ENCODE measurements around the gene FAM131C.
"Not testable (repeated sequence)": the region's sequence is repeated elsewhere in the genome, so short reads cannot be mapped to it uniquely, and the experiment has no call there.

Gene FAM131C

DNA sequence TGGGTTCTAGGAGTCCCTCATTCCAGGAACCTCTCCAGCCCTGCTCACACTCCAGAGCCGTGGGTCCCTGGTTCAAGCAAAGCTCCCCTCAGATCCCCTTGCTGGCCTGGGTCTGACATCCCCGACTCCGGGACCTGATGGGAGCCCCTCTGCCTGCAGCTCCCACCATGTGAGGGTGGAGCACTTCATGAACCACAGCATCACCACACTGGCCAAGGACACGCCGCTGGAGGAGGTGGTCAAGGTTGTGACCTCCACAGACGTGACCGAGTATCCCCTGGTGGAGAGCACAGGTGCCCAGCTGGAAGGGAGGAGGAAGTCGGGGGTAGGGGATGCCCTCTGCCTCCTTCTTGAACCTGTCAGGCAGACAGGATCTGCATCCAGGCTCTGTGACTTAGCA is 41.9 kb downstream of the FAM131C start:
- DNase-seq, result no peak

- DNase-seq, result no peak
Observed at GRCh38 chr1:16029288-16029687, 44.2 kb downstream of the FAM131C start.

GRCh38 chr1:16029003-16029268 is 44.5 kb downstream of the FAM131C start:
- DNase-seq, result not testable (repeated sequence)

DNA sequence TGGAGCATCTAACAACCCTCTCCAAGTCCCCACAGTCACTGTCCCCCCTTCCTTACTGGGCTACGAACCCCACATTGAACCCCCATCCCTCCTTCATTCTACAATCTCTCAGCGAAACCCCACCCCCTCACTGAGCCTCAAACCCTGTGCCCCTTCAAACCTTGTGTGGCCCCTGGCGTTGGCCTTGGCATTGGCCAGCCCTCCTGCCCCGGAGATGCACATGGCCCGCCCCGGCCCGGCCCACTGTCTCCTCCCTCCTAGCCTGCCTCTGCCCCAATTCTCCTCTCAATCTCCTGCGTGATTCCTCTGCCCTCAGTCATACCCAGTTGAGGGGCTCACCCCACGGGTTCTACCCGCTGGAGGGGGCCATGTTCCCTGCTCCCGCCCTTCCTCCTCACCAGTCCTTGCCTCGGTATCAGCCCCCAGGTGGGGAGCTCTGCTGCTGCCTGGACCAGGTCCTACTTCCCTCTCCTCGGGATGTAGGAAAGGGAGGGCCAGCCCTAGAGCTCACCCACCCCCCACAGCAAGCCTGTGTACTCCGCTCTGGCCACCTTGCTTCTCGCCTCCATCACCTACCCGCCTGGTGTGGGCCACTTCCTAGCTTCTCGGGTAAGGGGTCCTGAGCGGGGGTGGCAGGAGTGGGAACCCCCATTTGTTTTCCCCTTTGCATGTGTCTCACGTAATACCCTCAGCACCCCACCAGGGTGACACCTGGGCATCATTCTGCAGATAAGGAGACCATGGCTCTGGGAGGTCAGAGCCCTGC is 45.0 kb downstream of the FAM131C start:
- DNase-seq, result no peak

- no peak for DNase-seq
Observed at GRCh38 chr1:16026723-16027484, 46.5 kb downstream of the FAM131C start.

DNA sequence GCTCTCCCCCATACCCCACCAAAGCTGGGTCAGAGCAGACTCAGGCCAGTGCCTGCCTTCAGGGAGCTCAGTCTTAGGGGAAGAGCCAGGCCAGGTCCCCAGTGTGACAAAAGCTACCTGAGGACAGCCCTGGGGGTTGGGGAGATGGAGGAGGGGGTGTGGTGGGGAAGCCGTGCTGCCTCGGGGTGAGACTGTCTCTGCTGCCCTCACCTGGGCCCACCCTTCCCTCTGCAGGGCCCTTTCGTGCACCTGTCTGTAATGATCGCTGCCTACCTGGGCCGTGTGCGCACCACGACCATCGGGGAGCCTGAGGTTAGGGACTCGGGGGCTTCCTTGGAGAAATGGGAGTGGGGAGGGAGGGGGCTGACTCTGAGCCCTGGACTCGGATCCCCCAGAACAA is 47.1 kb downstream of the FAM131C start:
- not testable (repeated sequence) for DNase-seq

- DNase-seq, result no peak
Observed at GRCh38 chr1:16023050-16023653, 50.3 kb downstream of the FAM131C start.

DNA sequence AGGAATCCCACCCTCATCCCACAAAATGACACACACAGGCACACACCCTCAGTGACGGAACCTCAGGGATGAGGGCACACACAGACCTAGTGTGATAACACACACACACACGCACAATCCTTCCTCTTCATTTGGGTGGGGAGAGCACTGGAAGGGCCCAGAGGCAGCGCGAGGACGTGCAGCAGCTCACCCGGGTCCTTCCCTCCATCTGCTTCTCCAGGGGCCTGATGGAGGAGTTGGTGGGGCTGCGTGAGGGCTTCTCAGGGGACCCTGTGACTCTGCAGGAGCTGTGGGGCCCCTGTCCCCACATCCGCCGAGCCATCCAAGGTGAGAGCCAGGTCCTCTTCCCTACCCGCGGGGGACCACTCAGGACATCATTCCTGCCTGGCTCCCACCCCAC is 51.1 kb downstream of the FAM131C start:
- no peak for DNase-seq

- DNase-seq, result no peak
Observed at GRCh38 chr1:16021681-16022080, 51.8 kb downstream of the FAM131C start, which contains the start of gene CLCNKA. CLCNKA (plus strand) TSS chr1:16022036; CDS start chr1:16022620, 584 bp downstream.

GRCh38 chr1:16020878-16021277 is 52.6 kb downstream of the FAM131C start:
- not testable (repeated sequence) for DNase-seq

DNA sequence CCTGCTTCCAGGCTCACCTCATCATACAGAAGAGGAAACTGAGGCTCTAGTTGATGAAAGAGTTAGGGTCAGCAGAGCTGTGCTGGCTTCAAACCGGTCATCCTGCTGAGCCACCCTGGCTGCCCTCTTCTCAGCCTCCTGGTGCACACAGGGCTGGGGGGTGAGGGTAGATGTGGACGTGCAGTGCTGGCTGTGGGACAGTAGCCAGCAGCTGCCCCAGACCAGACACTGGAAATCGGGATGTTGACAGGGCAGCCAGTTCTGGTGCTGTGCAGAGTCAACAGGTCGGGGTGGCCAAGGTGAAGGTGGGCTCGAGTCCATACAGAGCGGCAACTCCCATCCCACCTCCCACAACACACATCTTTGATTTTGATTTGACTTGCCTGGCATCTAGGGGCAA is 53.1 kb downstream of the FAM131C start:
- no peak for DNase-seq

DNA sequence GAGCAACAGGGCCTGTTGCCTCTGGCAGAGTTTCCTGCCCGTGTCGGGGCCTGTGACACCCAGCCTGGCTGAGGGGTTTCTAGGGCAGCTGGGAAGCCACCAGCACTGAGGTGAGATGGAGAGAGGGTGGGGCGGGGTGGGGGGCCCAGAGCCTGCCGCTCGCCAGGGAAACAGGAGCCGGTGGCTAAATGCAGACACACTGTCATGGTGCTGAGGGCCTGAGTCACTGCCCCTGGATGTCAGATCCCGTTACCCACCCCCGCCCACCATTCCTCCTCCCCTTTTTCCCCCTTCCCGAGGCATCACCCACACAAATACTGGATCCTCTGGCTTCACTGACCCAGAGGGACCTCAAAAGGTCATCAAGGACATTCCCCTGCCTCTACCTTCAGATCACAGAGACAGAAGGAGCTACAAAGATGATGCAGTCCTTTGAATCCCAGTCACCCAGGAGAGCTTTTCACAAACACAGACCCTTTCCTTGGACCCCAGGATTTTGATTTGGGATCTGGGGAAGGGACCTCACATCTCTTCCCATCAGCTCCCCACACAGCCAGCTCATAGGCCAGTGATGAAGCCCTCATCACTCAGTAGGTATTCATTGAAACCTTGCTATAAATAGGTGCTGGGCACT is 53.7 kb downstream of the FAM131C start:
- DNase-seq, result peak; percentile 6

GRCh38 chr1:16018749-16019643 is 54.5 kb downstream of the FAM131C start:
- no peak for DNase-seq

DNA sequence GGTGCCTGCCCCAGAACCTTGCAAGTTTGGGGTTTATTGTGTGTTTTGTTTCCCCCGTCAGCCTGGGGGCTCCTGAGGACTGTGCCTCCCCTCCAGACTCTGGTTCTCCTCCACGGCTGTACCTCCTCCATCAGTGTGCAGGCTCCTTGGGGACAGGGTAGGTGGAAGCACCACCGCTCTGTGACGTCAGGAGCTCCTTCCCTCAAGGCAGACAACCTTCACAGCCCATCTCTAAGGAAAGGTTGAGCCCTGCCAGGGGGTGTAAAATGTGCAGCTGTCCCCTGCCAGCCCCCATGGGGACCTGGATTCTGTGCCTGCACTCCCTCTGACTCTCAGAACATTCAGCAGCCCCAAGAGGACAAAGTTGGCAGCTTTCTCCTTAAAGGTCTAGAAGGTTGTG is 55.1 kb downstream of the FAM131C start:
- no peak for DNase-seq

DNA sequence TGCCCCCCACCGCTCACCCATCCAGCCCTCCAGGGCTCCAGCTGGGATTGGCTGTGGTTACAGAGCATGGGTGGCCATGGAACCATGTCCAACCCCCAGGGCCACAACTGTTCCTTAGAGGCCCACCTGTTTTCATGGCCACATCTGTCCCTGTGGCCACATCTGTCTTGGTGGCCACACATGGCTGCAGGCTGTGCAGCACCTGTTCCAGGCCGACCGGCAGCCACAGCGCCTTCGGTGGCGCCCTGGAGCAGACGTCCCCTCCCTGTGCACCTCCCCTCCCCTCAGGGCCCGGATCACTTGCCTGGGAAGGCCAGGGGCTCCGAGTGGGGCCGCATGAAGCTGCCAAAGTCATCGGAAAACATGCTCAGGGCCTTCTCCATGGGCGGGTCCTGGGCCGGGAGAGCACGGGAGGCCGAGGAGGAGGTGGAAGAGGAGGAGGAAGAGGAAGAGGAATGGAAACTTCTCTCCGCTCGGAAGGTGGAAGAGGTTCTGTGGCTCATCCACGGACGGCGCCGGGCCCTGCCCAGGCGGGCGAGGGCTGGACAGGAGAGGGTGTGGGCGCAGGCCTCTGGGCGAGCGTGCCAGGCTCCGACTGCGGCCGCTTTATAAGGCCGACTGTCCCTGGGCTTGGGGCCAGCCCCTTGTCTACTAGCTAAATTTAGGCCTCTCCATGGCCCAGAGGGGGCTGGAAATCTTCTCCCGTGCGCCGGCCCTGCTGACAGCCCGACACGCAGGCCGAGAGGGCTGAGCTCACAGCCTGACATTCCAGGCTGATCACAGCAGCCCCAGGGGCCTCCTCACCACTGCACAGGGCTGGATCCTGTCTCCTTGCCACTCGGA is 55.8 kb downstream of the FAM131C start, which contains the start of gene HSPB7:
Gene HSPB7, minus strand, starts transcription at position 583 of the 843 bp plus-strand sequence. Its CDS starts 80 bp downstream, at position 503.
- DNase-seq, result peak; percentile 12

GRCh38 chr1:16017076-16017460 is 56.4 kb downstream of the FAM131C start:
- no peak for DNase-seq

DNA sequence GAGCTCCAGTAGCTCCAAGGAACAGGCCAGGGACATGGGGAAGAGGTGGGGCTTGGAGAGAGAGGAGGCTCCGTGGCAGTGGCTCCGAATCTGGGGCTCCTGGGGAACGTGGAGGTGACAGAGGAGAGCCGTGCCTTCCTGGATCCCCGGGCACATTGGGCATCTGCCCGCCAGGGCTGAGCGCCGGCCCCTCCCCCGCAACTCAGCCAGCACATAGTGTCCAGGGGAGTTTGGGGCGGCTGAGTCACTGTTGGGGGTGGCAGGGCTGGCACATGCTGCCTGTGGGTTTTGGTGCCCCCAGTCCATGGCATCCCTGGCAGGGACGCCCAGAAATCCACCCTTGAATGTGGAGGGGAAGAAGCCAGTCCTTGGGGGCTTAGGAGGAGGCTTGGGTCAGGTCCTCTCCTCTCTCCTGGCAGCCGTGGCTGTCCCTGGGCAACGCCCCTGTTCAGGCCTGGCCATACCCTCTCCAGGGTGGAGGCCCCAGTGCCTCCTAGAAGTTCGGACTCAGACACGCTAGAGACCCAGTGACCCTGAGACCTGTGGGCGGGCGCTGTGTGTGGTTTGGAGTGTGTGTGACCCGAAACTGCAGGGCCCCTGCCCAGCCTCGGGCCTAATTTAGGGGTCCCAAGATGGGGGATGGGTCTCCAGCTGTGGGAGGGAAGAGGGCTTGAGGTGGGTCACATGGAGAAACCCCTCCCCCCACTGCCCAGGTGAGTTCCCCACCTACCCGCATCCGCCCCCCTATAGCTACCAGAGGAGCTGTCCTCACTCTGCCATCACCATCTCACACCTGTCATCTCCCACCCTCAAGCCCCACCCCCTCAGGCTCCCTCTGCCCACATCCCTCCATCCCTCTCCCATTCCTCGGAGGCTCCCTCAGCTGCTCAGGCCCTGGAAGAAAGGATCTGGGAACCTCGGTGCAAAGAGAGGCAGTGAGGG is 57.2 kb downstream of the FAM131C start:
- no peak for DNase-seq

DNA sequence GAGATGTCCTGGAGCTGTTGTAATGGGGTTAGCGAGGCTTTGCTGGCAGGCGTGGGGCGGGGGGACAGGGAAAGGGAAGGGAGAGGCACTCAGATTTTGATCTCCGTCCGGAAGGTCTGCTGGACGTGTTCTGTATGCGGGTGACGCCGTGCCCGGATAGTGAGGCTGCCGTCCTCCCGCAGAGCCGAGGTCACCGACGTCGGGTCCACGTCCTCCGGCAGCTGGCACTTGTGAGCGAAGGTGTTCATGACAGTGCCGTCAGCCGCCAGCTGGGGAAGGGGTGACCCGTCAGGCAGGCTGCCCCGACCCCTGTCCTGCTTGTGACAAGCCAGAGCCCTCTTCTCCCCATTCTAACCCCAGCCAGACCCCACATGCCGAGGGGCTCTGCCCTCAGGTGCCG is 58.0 kb downstream of the FAM131C start:
- no peak for DNase-seq

- no peak for DNase-seq
Observed at GRCh38 chr1:16014509-16015482, 58.7 kb downstream of the FAM131C start.
